Neuronal stem cell (in vitro differentiated cells): ENCODE data around the gene KLRG1.
A peak's percentile ranks its signal among the peaks of the same experiment; 100 is the strongest.

Source experiments
- DNase-seq: peaks from one replicate; pipeline ENCODE4 v3.0.0-alpha.2; 2013; ENCODE audit warnings: low spot score
- H2AFZ ChIP-seq: one replicate; pipeline ENCODE4 v1.6.1; 2013; ENCODE audit warnings: mild to moderate bottlenecking, low read length, inconsistent platforms
- H2AK5ac ChIP-seq: 2 replicates; pipeline ENCODE4 v1.6.1; 2013; ENCODE audit warnings: low read depth, mild to moderate bottlenecking, inconsistent platforms, low read length, moderate library complexity, mixed read lengths
- H2BK120ac ChIP-seq: 2 replicates; pipeline ENCODE4 v1.6.1; 2013; ENCODE audit warnings: low read depth, mild to moderate bottlenecking, inconsistent platforms, low read length, moderate library complexity, mixed read lengths
- H2BK12ac ChIP-seq: one replicate; pipeline ENCODE4 v1.6.1; 2013; ENCODE audit warnings: low read length, inconsistent platforms
- H2BK15ac ChIP-seq: 2 replicates; pipeline ENCODE4 v1.6.1; 2013; ENCODE audit warnings: mild to moderate bottlenecking, low read length, inconsistent platforms, mixed read lengths
- H2BK5ac ChIP-seq: one replicate; pipeline ENCODE4 v1.6.1; 2013; ENCODE audit warnings: inconsistent platforms, mild to moderate bottlenecking, low read length, moderate library complexity
- H3K14ac ChIP-seq: one replicate; pipeline ENCODE4 v1.6.1; 2013; ENCODE audit warnings: low read length, inconsistent platforms
- H3K18ac ChIP-seq: 2 replicates; pipeline ENCODE4 v1.6.1; 2013; ENCODE audit warnings: low read length, inconsistent platforms
- H3K23ac ChIP-seq: 2 replicates; pipeline ENCODE4 v1.6.1; 2013; ENCODE audit warnings: low read depth, mild to moderate bottlenecking, mixed read lengths, low read length, inconsistent platforms; ENCODE audit not compliant: poor library complexity
- H3K27ac ChIP-seq: replicated peaks from 3 replicates; pipeline ENCODE4 v1.5.1; 2013; ENCODE audit warnings: low read length, inconsistent platforms
- H3K27me3 ChIP-seq, 3 experiments: 2 replicates each; pipeline ENCODE4 v1.6.1; 2013; ENCODE audit warnings: low read length in 3 of 3, mild to moderate bottlenecking in 2 of 3, inconsistent platforms in 1 of 3, low read depth in 1 of 3, mixed read lengths in 1 of 3, moderate library complexity in 1 of 3; ENCODE audit not compliant: control insufficient read depth in 3 of 3, insufficient read depth in 3 of 3
- H3K36me3 ChIP-seq, 2 donors: replicated peaks in 1 of 2; 2 replicates each; pipeline ENCODE4 v1.6.1; 2013; ENCODE audit warnings: low read length in 2 of 2; ENCODE audit not compliant: control insufficient read depth in 2 of 2, insufficient read depth in 2 of 2
- H3K4ac ChIP-seq: 2 replicates; pipeline ENCODE4 v1.6.1; 2013; ENCODE audit warnings: inconsistent platforms, mild to moderate bottlenecking, low read length, moderate library complexity
- H3K4me1 ChIP-seq, 2 donors: 1 replicate in 1 of 2; 2 replicates in 1 of 2; pipeline ENCODE4 v1.6.1; 2013; ENCODE audit warnings: low read length in 2 of 2, low read depth in 1 of 2; ENCODE audit not compliant: control insufficient read depth in 2 of 2, insufficient read depth in 1 of 2
- H3K4me2 ChIP-seq: one replicate; pipeline ENCODE4 v1.6.1; 2013; ENCODE audit warnings: mild to moderate bottlenecking, low read length, inconsistent platforms; ENCODE audit not compliant: insufficient read depth, poor library complexity, severe bottlenecking
- H3K4me3 ChIP-seq, 2 donors: 2 replicates each; pipeline ENCODE4 v1.5.1; 2013; ENCODE audit warnings: low read length in 2 of 2, mild to moderate bottlenecking in 2 of 2, inconsistent platforms in 1 of 2, moderate library complexity in 1 of 2
- H3K79me1 ChIP-seq: one replicate; pipeline ENCODE4 v1.6.1; 2013; ENCODE audit warnings: low read depth, mild to moderate bottlenecking, inconsistent platforms, low read length, moderate library complexity
- H3K9ac ChIP-seq: one replicate; pipeline ENCODE4 v1.6.1; 2013; ENCODE audit warnings: mild to moderate bottlenecking, low read depth, low read length, inconsistent platforms; ENCODE audit not compliant: poor library complexity
- H3K9me3 ChIP-seq, 2 donors: replicated peaks in 1 of 2; 2 replicates each; pipeline versions ENCODE3 to v1.6.1; 2013; ENCODE audit warnings: low read length in 2 of 2, mild to moderate bottlenecking in 2 of 2, inconsistent platforms in 1 of 2, low read depth in 1 of 2, mixed read lengths in 1 of 2, moderate library complexity in 1 of 2; ENCODE audit not compliant: control insufficient read depth in 2 of 2, insufficient read depth in 1 of 2
- H4K8ac ChIP-seq: one replicate; pipeline ENCODE4 v1.6.1; 2013; ENCODE audit warnings: low read depth, mild to moderate bottlenecking, inconsistent platforms, low read length, moderate library complexity
- H4K91ac ChIP-seq: one replicate; pipeline ENCODE4 v1.6.1; 2013; ENCODE audit warnings: low read length, low read depth, mild to moderate bottlenecking, inconsistent platforms; ENCODE audit not compliant: poor library complexity
- WGBS, 2 donors: extraction: QIAGEN DNeasy Blood & Tissue Kit; methylation state at CpG; one replicate each; pipeline ENCODE4 v1.1.7; 2013; ENCODE audit warnings: missing lambda C conversion rate in 2 of 2, mixed read lengths in 1 of 2; ENCODE audit not compliant: insufficient read length in 2 of 2, insufficient replicate concordance in 1 of 2; ENCODE audit errors: extremely low coverage in 2 of 2; 5-methylcytosine and 5-hydroxymethylcytosine counted together

KLRG1 gene

DNA sequence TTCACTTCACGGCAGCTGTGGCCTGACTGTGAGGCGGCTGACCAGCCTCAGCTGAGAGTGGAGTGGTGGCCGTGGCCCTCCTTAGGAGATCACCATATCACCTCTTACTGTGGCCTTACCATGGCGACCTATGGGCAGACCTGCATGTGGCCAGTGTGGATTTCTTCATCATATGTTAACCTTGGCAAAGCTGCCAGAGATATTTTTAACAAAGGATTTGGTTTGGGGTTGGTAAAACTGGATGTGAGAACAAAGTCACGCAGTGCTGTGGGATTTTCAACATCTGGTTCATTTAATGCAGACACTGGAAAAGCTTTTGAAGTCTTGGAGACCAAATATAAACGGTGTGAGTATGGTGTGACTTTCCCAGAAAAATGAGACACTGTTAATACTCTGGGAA is 46.9 kb downstream of the KLRG1 start:
- no peak overlapping the region for H2BK15ac ChIP-seq
- H3K79me1 ChIP-seq: no peaks in the 10 kb centered on the region
- no peak overlapping the region for H3K4me2 ChIP-seq
- DNase-seq: no peak
- H2BK12ac ChIP-seq: no peak overlapping the region
- no peak overlapping the region for H3K9ac ChIP-seq
- no peak overlapping the region for H2BK120ac ChIP-seq
- H3K4me3 ChIP-seq: no peak overlapping the region
- no peaks in the 10 kb centered on the region for H3K36me3 ChIP-seq
- H3K18ac ChIP-seq: no peak overlapping the region
- H3K27me3 ChIP-seq: no peaks in the 10 kb centered on the region
- H4K8ac ChIP-seq: no peak overlapping the region
- H3K27ac ChIP-seq: no peak overlapping the region
- H3K14ac ChIP-seq: no peak overlapping the region
- H3K4me1 ChIP-seq: no peaks in the 10 kb centered on the region
- no CpG with 5 or more reads among the region's 6 CpGs for WGBS, 2 donors
- H2AFZ ChIP-seq: no peak overlapping the region
- no peak overlapping the region for H2AK5ac ChIP-seq
- no peak overlapping the region for H3K23ac ChIP-seq
- H4K91ac ChIP-seq: no peak overlapping the region
- no peak overlapping the region for H2BK5ac ChIP-seq
- no peaks in the 10 kb centered on the region for H3K9me3 ChIP-seq
- H3K4ac ChIP-seq: no peak overlapping the region

DNA sequence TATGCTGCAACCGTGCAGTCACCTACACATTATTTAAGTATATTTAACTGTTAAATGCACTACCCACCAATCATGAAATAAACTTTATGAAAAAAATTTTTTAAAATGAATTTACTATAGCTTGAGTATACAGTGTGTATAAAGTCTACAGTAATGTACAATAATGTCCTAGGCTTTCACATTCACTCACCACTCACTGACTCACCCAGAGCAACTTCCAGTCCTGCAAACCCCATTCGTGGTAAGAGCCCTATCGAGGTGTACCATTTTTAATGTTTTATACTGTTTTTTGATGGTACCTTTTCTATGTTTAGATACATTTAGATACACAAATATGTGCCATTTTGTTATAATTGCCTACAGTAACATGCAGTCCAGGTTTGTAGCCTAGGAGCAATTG is 48.1 kb downstream of the KLRG1 start:
- H2AFZ ChIP-seq: no peak overlapping the region
- no peak overlapping the region for H4K8ac ChIP-seq
- no peaks in the 10 kb centered on the region for H3K79me1 ChIP-seq
- no peaks in the 10 kb centered on the region for H3K9me3 ChIP-seq
- H3K9ac ChIP-seq: no peak overlapping the region
- H3K27me3 ChIP-seq: no peaks in the 10 kb centered on the region
- no peak overlapping the region for H3K4me3 ChIP-seq
- H3K14ac ChIP-seq: no peak overlapping the region
- H2BK5ac ChIP-seq: no peak overlapping the region
- no peak overlapping the region for H3K23ac ChIP-seq
- no CpG with 5 or more reads among the region's 3 CpGs for WGBS, 2 donors
- no peak overlapping the region for H3K18ac ChIP-seq
- H2BK12ac ChIP-seq: no peak overlapping the region
- DNase-seq: no peak
- no peaks in the 10 kb centered on the region for H3K36me3 ChIP-seq
- H3K4me2 ChIP-seq: no peak overlapping the region
- H3K4ac ChIP-seq: no peak overlapping the region
- no peak overlapping the region for H3K27ac ChIP-seq
- no peak overlapping the region for H2BK120ac ChIP-seq
- H4K91ac ChIP-seq: no peak overlapping the region
- no peaks in the 10 kb centered on the region for H3K4me1 ChIP-seq
- H2BK15ac ChIP-seq: no peak overlapping the region
- H2AK5ac ChIP-seq: no peak overlapping the region

DNA sequence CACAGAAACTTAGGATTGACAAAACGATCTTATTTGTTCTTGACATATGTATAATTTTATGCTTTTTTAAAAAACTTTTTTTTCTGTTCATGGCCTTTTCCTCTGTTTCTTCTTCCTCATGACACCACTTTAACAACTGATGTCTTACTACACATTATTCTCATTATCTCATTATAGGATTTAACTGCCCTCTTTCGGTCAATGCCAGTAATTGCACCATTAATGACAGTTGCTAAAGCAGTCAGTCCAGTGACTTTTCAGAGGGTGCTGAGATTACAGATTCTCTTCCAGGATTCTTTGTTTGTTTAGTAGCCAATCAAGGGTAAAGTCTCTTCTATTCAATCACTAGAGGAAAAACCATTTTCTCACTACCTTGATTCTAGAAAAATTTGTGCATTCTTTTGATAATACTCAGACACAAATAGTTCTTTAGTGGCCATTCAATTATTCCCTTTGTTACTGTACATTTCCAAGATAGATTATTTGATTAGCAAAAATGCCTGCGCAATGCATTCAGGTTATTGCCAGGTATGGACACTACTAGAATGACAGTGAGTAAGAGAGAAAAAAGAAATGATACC is 50.1 kb downstream of the KLRG1 start:
- H3K9me3 ChIP-seq: no peaks in the 10 kb centered on the region
- DNase-seq: peak; percentile 26
- H4K8ac ChIP-seq: no peak overlapping the region
- no peaks in the 10 kb centered on the region for H3K36me3 ChIP-seq
- H3K4me2 ChIP-seq: no peak overlapping the region
- no peaks in the 10 kb centered on the region for H3K4me1 ChIP-seq
- H2BK12ac ChIP-seq: no peak overlapping the region
- no CpG with 5 or more reads among the region's 3 CpGs for WGBS, 2 donors
- no peak overlapping the region for H3K4me3 ChIP-seq
- no peak overlapping the region for H2BK5ac ChIP-seq
- H2BK120ac ChIP-seq: no peak overlapping the region
- no peak overlapping the region for H3K27ac ChIP-seq
- H3K23ac ChIP-seq: no peak overlapping the region
- H4K91ac ChIP-seq: no peak overlapping the region
- H3K79me1 ChIP-seq: no peaks in the 10 kb centered on the region
- H3K27me3 ChIP-seq: no peaks in the 10 kb centered on the region
- no peak overlapping the region for H3K14ac ChIP-seq
- H2AFZ ChIP-seq: no peak overlapping the region
- H3K4ac ChIP-seq: no peak overlapping the region
- no peak overlapping the region for H2AK5ac ChIP-seq
- H3K9ac ChIP-seq: no peak overlapping the region
- H3K18ac ChIP-seq: no peak overlapping the region
- H2BK15ac ChIP-seq: no peak overlapping the region

DNA sequence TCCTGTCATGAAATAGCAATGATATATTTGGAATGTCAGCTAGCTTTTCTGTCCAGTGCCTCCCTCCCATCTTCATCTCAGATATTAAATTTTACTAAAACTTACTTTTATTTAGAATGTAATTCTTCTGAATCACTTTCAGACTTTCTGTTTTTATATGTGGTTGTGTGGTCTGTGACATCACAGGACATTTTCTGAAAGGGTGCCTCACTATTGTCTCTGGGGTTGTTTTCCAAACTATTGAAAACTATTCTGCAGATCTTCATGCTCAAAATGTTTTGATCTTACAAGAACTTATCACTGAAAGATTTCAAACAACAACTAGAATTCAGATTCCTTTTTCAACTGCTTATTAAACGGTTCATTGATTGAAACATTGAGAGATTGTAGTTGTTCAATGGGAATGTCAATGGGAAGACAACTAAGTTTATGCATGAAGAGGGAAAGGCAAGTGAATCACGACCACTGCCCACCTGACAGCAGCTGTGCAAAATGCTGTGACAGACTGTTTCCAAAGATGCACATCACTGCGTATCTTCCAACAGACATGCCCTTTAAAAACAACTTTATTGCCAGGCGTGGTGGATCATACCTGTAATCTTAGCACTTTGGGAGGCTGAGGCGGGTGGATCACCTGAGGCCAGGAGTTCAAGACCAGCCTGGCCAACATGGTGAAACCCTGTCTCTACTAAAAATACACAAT is 51.3 kb downstream of the KLRG1 start:
- Histone ChIP-seq H3K4me3 (no peak overlapping the region), H2BK15ac (no peak overlapping the region), H3K14ac (no peak overlapping the region), H3K79me1 (no peaks in the 10 kb centered on the region), H3K9me3 (no peaks in the 10 kb centered on the region), H3K23ac (no peak overlapping the region), H3K27ac (no peak overlapping the region), H3K27me3 (no peaks in the 10 kb centered on the region), H3K4me2 (no peak overlapping the region), H4K8ac (no peak overlapping the region), H2BK5ac (no peak overlapping the region), H2BK12ac (no peak overlapping the region), H2AFZ (no peak overlapping the region), H3K36me3 (no peaks in the 10 kb centered on the region), H3K4ac (no peak overlapping the region), H4K91ac (no peak overlapping the region), H3K9ac (no peak overlapping the region), H3K18ac (no peak overlapping the region), H3K4me1 (no peaks in the 10 kb centered on the region), H2AK5ac (no peak overlapping the region), H2BK120ac (no peak overlapping the region)
- DNase-seq: no peak
- WGBS, 2 donors: no CpG with 5 or more reads among the region's 5 CpGs
